Measurements from ENCODE around the gene GCAT. TPM values are rescaled to one million over a fixed set of nuclear protein-coding genes. Genes with fewer than 3 reads are reported as not detected.

GCAT gene
- total RNA-seq, 1 experiment from 2014 or later: 24.8 TPM

DNA sequence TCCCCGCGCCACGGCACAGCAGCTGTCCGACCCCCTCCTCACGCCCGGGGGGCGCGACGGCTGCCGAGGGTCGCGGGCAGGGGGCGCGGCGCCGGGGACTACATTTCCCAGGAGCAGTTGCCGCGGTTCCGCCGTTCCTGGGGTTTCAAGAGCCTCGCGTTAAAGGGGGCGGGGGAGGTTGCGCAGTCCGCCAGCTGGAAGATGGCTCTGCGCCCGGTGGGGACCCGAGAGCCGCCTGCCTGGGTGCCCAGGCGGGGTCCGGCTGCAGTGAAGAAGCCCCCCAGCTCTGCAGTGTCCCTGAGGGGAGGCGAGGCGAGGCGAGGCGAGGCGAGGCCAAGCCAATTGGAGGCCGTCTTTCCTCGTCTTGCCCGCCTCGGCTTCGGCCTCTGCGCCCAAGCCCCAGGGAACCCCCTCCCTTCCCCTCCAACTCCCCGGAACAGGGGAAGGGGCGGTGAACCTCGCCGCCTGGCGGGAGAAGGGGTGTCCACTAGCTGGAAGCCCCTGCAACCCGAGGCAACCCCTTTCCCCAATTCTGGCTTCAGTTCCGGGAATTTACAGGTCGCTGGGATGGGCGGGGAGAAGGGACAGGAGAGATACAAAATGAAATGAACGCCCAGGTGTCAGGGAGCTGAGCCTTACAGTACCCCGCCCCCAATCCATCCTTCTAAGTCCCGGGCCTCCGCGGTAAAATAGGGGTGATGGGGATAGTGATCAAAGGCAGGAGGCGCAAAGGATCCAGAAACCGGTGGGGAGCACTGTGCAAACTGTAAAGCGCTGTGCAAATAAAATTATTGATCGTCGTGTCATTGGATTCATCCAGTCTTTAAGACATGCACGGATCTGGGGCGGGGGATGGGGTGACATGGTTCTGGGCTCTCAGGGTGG lies 5.2 kb upstream of the GCAT start:
- no peaks in the 10 kb centered on the region for H3K36me3 ChIP-seq (ENCODE audit: control insufficient read depth, insufficient read depth, low read length)
- DNase-seq: peak in 1 of 2 experiments; percentile 73
- no peaks in the 10 kb centered on the region for H3K27me3 ChIP-seq (replicated peaks; ENCODE audit: control insufficient read depth, insufficient read depth, low read length)
- Mint-ChIP-seq H3K4me3 (ENCODE audit: unreplicated experiment) (peak overlapping the region; percentile 90), H3K9me3 (ENCODE audit: unreplicated experiment) (no peaks in the 10 kb centered on the region), H3K4me1 (ENCODE audit: low read depth, unreplicated experiment) (peaks cover 25% of the 10 kb centered on the region), H3K27ac (ENCODE audit: unreplicated experiment) (peak overlapping the region; percentile 92), H3K36me3 (ENCODE audit: insufficient read depth, unreplicated experiment) (peaks cover 50% of the 10 kb centered on the region), H3K27me3 (ENCODE audit: insufficient read depth, unreplicated experiment) (no peaks in the 10 kb centered on the region)
- TF ChIP-seq, protein P1, sequence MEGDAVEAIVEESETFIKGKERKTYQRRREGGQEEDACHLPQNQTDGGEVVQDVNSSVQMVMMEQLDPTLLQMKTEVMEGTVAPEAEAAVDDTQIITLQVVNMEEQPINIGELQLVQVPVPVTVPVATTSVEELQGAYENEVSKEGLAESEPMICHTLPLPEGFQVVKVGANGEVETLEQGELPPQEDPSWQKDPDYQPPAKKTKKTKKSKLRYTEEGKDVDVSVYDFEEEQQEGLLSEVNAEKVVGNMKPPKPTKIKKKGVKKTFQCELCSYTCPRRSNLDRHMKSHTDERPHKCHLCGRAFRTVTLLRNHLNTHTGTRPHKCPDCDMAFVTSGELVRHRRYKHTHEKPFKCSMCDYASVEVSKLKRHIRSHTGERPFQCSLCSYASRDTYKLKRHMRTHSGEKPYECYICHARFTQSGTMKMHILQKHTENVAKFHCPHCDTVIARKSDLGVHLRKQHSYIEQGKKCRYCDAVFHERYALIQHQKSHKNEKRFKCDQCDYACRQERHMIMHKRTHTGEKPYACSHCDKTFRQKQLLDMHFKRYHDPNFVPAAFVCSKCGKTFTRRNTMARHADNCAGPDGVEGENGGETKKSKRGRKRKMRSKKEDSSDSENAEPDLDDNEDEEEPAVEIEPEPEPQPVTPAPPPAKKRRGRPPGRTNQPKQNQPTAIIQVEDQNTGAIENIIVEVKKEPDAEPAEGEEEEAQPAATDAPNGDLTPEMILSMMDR (IDR thresholded peaks at IDR 0.05; ENCODE audit: insufficient read depth in 1 of 2, low read depth in 1 of 2, low read length in 1 of 2, severe bottlenecking in 1 of 2, unreplicated experiment in 1 of 2): peak; percentile 2 to 38
- CTCF ChIA-PET: interaction anchor here (1.4 kb wide), 1 partner anchor 159 kb away, joined by 5 read pairs; no protein-coding TSS in a partner anchor
- peak overlapping the region; percentile 46 for H3K4me3 ChIP-seq (ENCODE audit: low read depth, low read length)
- H3K9me3 ChIP-seq: no peaks in the 10 kb centered on the region
- intact Hi-C loops (cut with micrococcal nuclease; ENCODE audit: unreplicated experiment): loop anchor here (2.0 to 10.0 kb wide), 3 partner anchors 18 to 152 kb away; partner anchors contain the start of genes C22orf23 and POLR2F
- BruUV-seq (replicated peaks): no TSS peak
- peaks cover 13% of the 10 kb centered on the region for H3K4me1 ChIP-seq
- POLR2A ChIA-PET: interaction anchor here (0.7 kb wide), 1 partner anchor 195 kb away, joined by 4 read pairs; no protein-coding TSS in a partner anchor

DNA sequence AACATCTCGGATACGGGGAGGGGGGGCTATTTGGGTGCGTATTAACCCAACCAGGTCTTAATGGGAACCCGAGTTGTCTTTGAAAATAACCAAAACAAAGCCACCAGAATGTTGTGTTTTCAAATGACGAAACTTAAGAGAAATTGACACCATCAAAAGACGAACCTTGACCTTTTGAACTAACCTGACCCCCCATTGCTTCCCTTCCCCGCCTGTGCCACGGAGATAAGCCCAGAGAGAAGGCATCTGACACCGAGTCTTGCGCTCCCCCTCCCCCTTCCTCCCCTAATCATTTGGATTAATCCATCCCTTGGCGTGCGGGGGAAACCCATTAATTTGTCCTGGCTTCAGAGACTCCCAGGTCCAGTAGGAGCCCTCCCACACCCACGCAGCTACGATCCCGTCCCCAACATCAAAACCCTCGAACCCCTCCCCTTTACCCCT lies 4.5 kb upstream of the GCAT start:
- H3K36me3 ChIP-seq (ENCODE audit: control insufficient read depth, insufficient read depth, low read length): no peaks in the 10 kb centered on the region
- BruUV-seq (replicated peaks): no TSS peak
- peak; percentile 61 to 63 for DNase-seq
- no peaks in the 10 kb centered on the region for H3K27me3 ChIP-seq (replicated peaks; ENCODE audit: control insufficient read depth, insufficient read depth, low read length)
- CTCF ChIA-PET: interaction anchor here (1.4 kb wide), 1 partner anchor 160 kb away, joined by 5 read pairs; no protein-coding TSS in a partner anchor
- Mint-ChIP-seq H3K27ac (ENCODE audit: unreplicated experiment) (peak overlapping the region; percentile 92), H3K27me3 (ENCODE audit: insufficient read depth, unreplicated experiment) (no peaks in the 10 kb centered on the region), H3K9me3 (ENCODE audit: unreplicated experiment) (no peaks in the 10 kb centered on the region), H3K36me3 (ENCODE audit: insufficient read depth, unreplicated experiment) (peaks cover 57% of the 10 kb centered on the region), H3K4me3 (ENCODE audit: unreplicated experiment) (peak overlapping the region; percentile 90), H3K4me1 (ENCODE audit: low read depth, unreplicated experiment) (peaks cover 25% of the 10 kb centered on the region)
- no peaks in the 10 kb centered on the region for H3K9me3 ChIP-seq
- TF ChIP-seq, protein P1 (IDR thresholded peaks at IDR 0.05; ENCODE audit: insufficient read depth in 1 of 2, low read depth in 1 of 2, low read length in 1 of 2, severe bottlenecking in 1 of 2, unreplicated experiment in 1 of 2): no peak
- intact Hi-C loops (cut with micrococcal nuclease; ENCODE audit: unreplicated experiment): loop anchor here (2.0 to 10.0 kb wide), 3 partner anchors 18 to 152 kb away; partner anchors contain the start of genes C22orf23 and POLR2F
- peaks cover 13% of the 10 kb centered on the region for H3K4me1 ChIP-seq
- POLR2A ChIA-PET: no interaction called here
- H3K4me3 ChIP-seq (ENCODE audit: low read depth, low read length): peak overlapping the region; percentile 46

DNA sequence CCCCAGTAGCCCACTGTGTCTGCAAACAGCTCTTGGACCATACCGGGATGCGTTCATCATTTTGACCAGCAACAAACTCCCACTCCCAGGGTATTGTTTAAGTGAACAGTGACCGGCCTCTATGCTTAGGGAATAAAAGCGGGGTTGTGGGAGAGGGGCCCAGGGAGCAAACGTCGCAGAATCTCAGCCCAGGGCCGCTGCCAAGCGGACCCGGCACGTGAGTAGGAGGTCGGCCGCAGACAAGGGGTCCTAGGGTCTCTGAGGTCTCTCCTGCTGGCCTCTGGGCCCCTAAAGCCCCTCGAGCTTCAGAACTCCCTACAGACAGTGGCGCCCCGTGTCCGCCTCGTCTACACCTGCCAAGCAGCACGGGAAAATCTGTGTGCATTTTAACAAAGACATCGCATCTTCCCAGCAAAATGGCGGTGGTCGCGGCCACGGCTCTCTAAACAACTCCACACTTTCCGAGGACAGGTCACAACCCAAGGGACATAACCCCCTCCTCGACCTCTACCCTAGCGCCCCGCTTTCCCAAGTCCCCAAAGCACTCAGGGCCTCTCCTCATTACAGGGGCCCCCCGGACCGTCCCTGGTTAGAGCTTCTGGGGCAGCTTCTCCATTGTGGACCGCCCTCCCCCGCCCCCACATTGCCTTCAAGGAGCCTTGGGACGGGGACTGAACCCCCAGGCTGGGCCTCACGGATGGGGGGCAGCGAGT lies 3.9 kb upstream of the GCAT start:
- POLR2A ChIA-PET: interaction anchor here (1.2 to 1.5 kb wide), 2 partner anchors 23 to 40 kb away, joined by 4 read pairs; partner anchors contain the start of gene ANKRD54
- BruUV-seq (replicated peaks): no TSS peak
- H3K27me3 Mint-ChIP-seq (ENCODE audit: insufficient read depth, unreplicated experiment): no peaks in the 10 kb centered on the region
- peak overlapping the region; percentile 92 for H3K27ac Mint-ChIP-seq (ENCODE audit: unreplicated experiment)
- no peaks in the 10 kb centered on the region for H3K9me3 ChIP-seq
- H3K36me3 ChIP-seq (ENCODE audit: control insufficient read depth, insufficient read depth, low read length): no peaks in the 10 kb centered on the region
- TF ChIP-seq, protein P1 (IDR thresholded peaks at IDR 0.05; ENCODE audit: insufficient read depth in 1 of 2, low read depth in 1 of 2, low read length in 1 of 2, severe bottlenecking in 1 of 2, unreplicated experiment in 1 of 2): no peak
- CTCF ChIA-PET: interaction anchor here (0.5 to 1.4 kb wide), 2 partner anchors 17 to 160 kb away, joined by 5 read pairs; no protein-coding TSS in a partner anchor
- peaks cover 13% of the 10 kb centered on the region for H3K4me1 ChIP-seq
- peak overlapping the region; percentile 46 for H3K4me3 ChIP-seq (ENCODE audit: low read depth, low read length)
- H3K36me3 Mint-ChIP-seq (ENCODE audit: insufficient read depth, unreplicated experiment): peaks cover 63% of the 10 kb centered on the region
- H3K9me3 Mint-ChIP-seq (ENCODE audit: unreplicated experiment): no peaks in the 10 kb centered on the region
- intact Hi-C loops (cut with micrococcal nuclease; ENCODE audit: unreplicated experiment): loop anchor here (2.0 to 10.0 kb wide), 3 partner anchors 19 to 151 kb away; partner anchors contain the start of genes C22orf23 and POLR2F
- H3K4me3 Mint-ChIP-seq (ENCODE audit: unreplicated experiment): peak overlapping the region; percentile 90
- DNase-seq: no peak
- peaks cover 25% of the 10 kb centered on the region for H3K4me1 Mint-ChIP-seq (ENCODE audit: low read depth, unreplicated experiment)
- no peaks in the 10 kb centered on the region for H3K27me3 ChIP-seq (replicated peaks; ENCODE audit: control insufficient read depth, insufficient read depth, low read length)

Measured in Caco-2 (cell line).